H9 (cell line): ENCODE results near the gene PHACTR1. TPM values are rescaled to one million over a fixed set of nuclear protein-coding genes. Genes with fewer than 3 reads are reported as not detected.

Source experiments
- DNase-seq: peaks from one replicate; pipeline ENCODE4 v3.0.0-alpha.2; 2017
- H2AFZ ChIP-seq: one replicate; pipeline ENCODE4 v1.6.1; 2013; ENCODE audit warnings: mild to moderate bottlenecking, low read length, control low read depth, moderate library complexity
- H2AK5ac ChIP-seq: 2 replicates; pipeline ENCODE4 v1.6.1; 2013; ENCODE audit warnings: low read length, control low read depth, mixed read lengths; ENCODE audit not compliant: insufficient read length
- H2BK120ac ChIP-seq: one replicate; pipeline ENCODE4 v1.6.1; 2013; ENCODE audit warnings: low read depth, mild to moderate bottlenecking, low read length, control low read depth, inconsistent platforms; ENCODE audit not compliant: poor library complexity, severe bottlenecking
- H2BK12ac ChIP-seq: 2 replicates; pipeline ENCODE4 v1.6.1; 2013; ENCODE audit warnings: low read length, control low read depth, mixed read lengths, low read depth; ENCODE audit not compliant: insufficient read length
- H2BK15ac ChIP-seq: 2 replicates; pipeline ENCODE4 v1.6.1; 2013; ENCODE audit warnings: low read depth, low read length, control low read depth
- H2BK20ac ChIP-seq: one replicate; pipeline ENCODE4 v1.6.1; 2013; ENCODE audit warnings: low read depth, mild to moderate bottlenecking, low read length, control low read depth, inconsistent platforms; ENCODE audit not compliant: poor library complexity, severe bottlenecking
- H2BK5ac ChIP-seq: 2 replicates; pipeline ENCODE4 v1.6.1; 2013; ENCODE audit warnings: low read length, control low read depth, mixed read lengths; ENCODE audit not compliant: insufficient read length
- H3K14ac ChIP-seq: 2 replicates; pipeline ENCODE4 v1.6.1; 2013; ENCODE audit warnings: low read length, control low read depth; ENCODE audit not compliant: insufficient read depth
- H3K18ac ChIP-seq: 2 replicates; pipeline ENCODE4 v1.6.1; 2013; ENCODE audit warnings: low read depth, mild to moderate bottlenecking, mixed read lengths, low read length, control low read depth; ENCODE audit not compliant: insufficient read length
- H3K23ac ChIP-seq: 2 replicates; pipeline ENCODE4 v1.6.1; 2013; ENCODE audit warnings: low read length, control low read depth, mixed read lengths, low read depth; ENCODE audit not compliant: insufficient read length
- H3K23me2 ChIP-seq: 2 replicates; pipeline ENCODE4 v1.6.1; 2013; ENCODE audit warnings: low read depth, mild to moderate bottlenecking, mixed read lengths, low read length, control low read depth; ENCODE audit not compliant: insufficient read length, poor library complexity, severe bottlenecking
- H3K27ac ChIP-seq: 2 replicates; pipeline ENCODE4 v1.5.1; 2013; ENCODE audit warnings: low read length, control low read depth, mixed read lengths, low read depth; ENCODE audit not compliant: insufficient read length
- H3K27me3 ChIP-seq: 2 replicates; pipeline ENCODE4 v1.6.1; 2013; ENCODE audit warnings: low read length, control low read depth, inconsistent platforms; ENCODE audit not compliant: insufficient read depth
- H3K4ac ChIP-seq: 2 replicates; pipeline ENCODE4 v1.6.1; 2013; ENCODE audit warnings: low read depth, mild to moderate bottlenecking, control low read depth, inconsistent platforms, low read length, moderate library complexity
- H3K4me1 ChIP-seq: 2 replicates; pipeline ENCODE4 v1.6.1; 2013; ENCODE audit warnings: low read length, control low read depth, inconsistent platforms; ENCODE audit not compliant: insufficient read depth
- H3K4me2 ChIP-seq: 2 replicates; pipeline ENCODE4 v1.6.1; 2013; ENCODE audit warnings: low read length, control low read depth, mixed read lengths; ENCODE audit not compliant: insufficient read length, insufficient read depth
- H3K56ac ChIP-seq: 2 replicates; pipeline ENCODE4 v1.6.1; 2013; ENCODE audit warnings: low read depth, mild to moderate bottlenecking, mixed read lengths, low read length, control low read depth; ENCODE audit not compliant: insufficient read length
- H3K79me1 ChIP-seq: 2 replicates; pipeline ENCODE4 v1.6.1; 2013; ENCODE audit warnings: low read depth, mild to moderate bottlenecking, moderate library complexity, low read length, control low read depth, inconsistent platforms; ENCODE audit not compliant: insufficient read depth, poor library complexity, severe bottlenecking
- H3K79me2 ChIP-seq: 2 replicates; pipeline ENCODE4 v1.6.1; 2013; ENCODE audit warnings: low read length, control low read depth, inconsistent platforms; ENCODE audit not compliant: insufficient read depth
- H3K9ac ChIP-seq: 2 replicates; pipeline ENCODE4 v1.6.1; 2013; ENCODE audit warnings: low read length, control low read depth, mixed read lengths; ENCODE audit not compliant: insufficient read length; ENCODE audit errors: extremely low read depth
- H3K9me3 ChIP-seq: one replicate; pipeline ENCODE4 v1.6.1; 2013; ENCODE audit warnings: low read depth, low read length, inconsistent platforms; ENCODE audit not compliant: control insufficient read depth
- H3T11ph ChIP-seq: one replicate; pipeline ENCODE4 v1.6.1; 2013; ENCODE audit warnings: mild to moderate bottlenecking, low read length, control low read depth, inconsistent platforms
- H4K20me1 ChIP-seq: one replicate; pipeline ENCODE4 v1.6.1; 2013; ENCODE audit not compliant: control insufficient read depth, insufficient read length, insufficient read depth
- H4K5ac ChIP-seq: 2 replicates; pipeline ENCODE4 v1.6.1; 2013; ENCODE audit warnings: low read depth, mild to moderate bottlenecking, mixed read lengths, low read length, control low read depth; ENCODE audit not compliant: insufficient read length
- H4K8ac ChIP-seq: replicated peaks from 2 replicates; pipeline ENCODE4 v1.6.1; 2013; ENCODE audit warnings: low read length, control low read depth, mixed read lengths, low read depth; ENCODE audit not compliant: insufficient read length
- H4K91ac ChIP-seq: 2 replicates; pipeline ENCODE4 v1.6.1; 2013; ENCODE audit warnings: low read depth, mild to moderate bottlenecking, moderate library complexity, mixed read lengths, low read length, control low read depth; ENCODE audit not compliant: insufficient read length
- H3K27ac Mint-ChIP-seq, 3 experiments: 2 replicates in 2 of 3; 3 replicates in 1 of 3; pipeline ENCODE4 v1.8.0; 2020 to 2021; ENCODE audit warnings: mixed read lengths in 3 of 3, mild to moderate bottlenecking in 1 of 3, moderate library complexity in 1 of 3
- H3K27me3 Mint-ChIP-seq: 2 replicates; pipeline ENCODE4 v1.8.0; 2021; ENCODE audit warnings: low read depth, mild to moderate bottlenecking, moderate library complexity, mixed read lengths
- H3K36me3 Mint-ChIP-seq, 3 experiments: 2 replicates in 2 of 3; 3 replicates in 1 of 3; pipeline ENCODE4 v1.8.0; 2020 to 2021; ENCODE audit warnings: low read depth in 3 of 3, mixed read lengths in 3 of 3; ENCODE audit not compliant: insufficient read depth in 1 of 3
- H3K4me1 Mint-ChIP-seq, 2 experiments: 2 replicates each; pipeline ENCODE4 v1.8.0; 2020; ENCODE audit warnings: mixed read lengths in 2 of 2
- H3K4me3 Mint-ChIP-seq, 2 experiments: 2 replicates in 1 of 2; 3 replicates in 1 of 2; pipeline ENCODE4 v1.8.0; 2020 to 2021; ENCODE audit warnings: mild to moderate bottlenecking in 2 of 2, mixed read lengths in 2 of 2, moderate library complexity in 1 of 2
- H3K9me3 Mint-ChIP-seq, 2 experiments: 2 replicates in 1 of 2; 3 replicates in 1 of 2; pipeline ENCODE4 v1.8.0; 2020; ENCODE audit warnings: mild to moderate bottlenecking in 2 of 2, mixed read lengths in 2 of 2, moderate library complexity in 1 of 2
- WGBS: extraction: QIAGEN DNeasy Blood & Tissue Kit; methylation state at CpG from one replicate; pipeline ENCODE4 v1.1.7; 2013; ENCODE audit warnings: missing lambda C conversion rate, low lambda C conversion rate, mixed read lengths; ENCODE audit not compliant: insufficient read length; ENCODE audit errors: extremely low coverage; 5-methylcytosine and 5-hydroxymethylcytosine counted together
- total RNA-seq: library from RNA; stranded (reverse); gene quantifications from 2 replicates; pipeline ENCODE4 v1.2.1, GENCODE V29; 2021
- TF ChIP-seq, protein P1 (sequence below): fragments of 200-600 bp; sonication (generic); conservative IDR thresholded peaks from 3 replicates; pipeline ENCODE4 v1.8.0; 2021; ENCODE audit warnings: antibody characterized with exemption, mild to moderate bottlenecking

The PHACTR1 gene
- total RNA-seq, 1 experiment from 2014 or later: 15.9 TPM

DNA sequence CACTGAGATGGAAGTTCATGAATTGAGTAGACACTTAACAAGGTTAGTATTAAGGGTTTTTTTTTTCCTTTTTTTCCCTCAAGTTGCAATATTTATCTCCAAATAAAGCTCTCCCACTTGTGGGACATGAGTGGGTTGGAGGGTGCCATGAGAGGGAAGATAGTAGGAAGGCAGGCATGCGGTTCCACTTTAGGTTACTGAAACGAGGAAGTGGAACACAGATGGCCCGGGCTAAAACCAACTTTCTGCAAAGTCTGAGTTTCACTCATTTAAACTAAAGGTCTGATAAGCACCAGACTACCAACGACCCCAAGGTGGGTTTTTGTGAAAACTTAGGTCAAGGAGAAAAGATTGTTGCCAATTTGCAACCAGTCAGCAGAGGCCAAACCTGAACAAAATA lies 569.6 kb downstream of the PHACTR1 start:
- Histone ChIP-seq H3K4me1 (no peaks in the 10 kb centered on the region), H2BK15ac (no peak overlapping the region), H2AK5ac (no peak overlapping the region), H3K18ac (no peak overlapping the region), H2BK12ac (no peak overlapping the region), H3K27ac (no peak overlapping the region), H4K91ac (no peak overlapping the region), H3K23me2 (no peaks in the 10 kb centered on the region), H2BK120ac (no peak overlapping the region), H3K9ac (no peak overlapping the region), H3K14ac (no peak overlapping the region), H3K79me2 (no peaks in the 10 kb centered on the region), H3K56ac (no peak overlapping the region), H4K8ac (no peak overlapping the region), H4K5ac (no peak overlapping the region), H3K4me2 (no peak overlapping the region), H3K9me3 (peaks cover 16% of the 10 kb centered on the region), H2BK20ac (no peak overlapping the region), H3T11ph (no peak overlapping the region), H2AFZ (no peak overlapping the region), H3K27me3 (no peaks in the 10 kb centered on the region), H4K20me1 (no peaks in the 10 kb centered on the region), H3K4ac (no peak overlapping the region), H3K23ac (no peak overlapping the region), H3K79me1 (no peaks in the 10 kb centered on the region), H2BK5ac (no peak overlapping the region)
- TF ChIP-seq, protein P1, sequence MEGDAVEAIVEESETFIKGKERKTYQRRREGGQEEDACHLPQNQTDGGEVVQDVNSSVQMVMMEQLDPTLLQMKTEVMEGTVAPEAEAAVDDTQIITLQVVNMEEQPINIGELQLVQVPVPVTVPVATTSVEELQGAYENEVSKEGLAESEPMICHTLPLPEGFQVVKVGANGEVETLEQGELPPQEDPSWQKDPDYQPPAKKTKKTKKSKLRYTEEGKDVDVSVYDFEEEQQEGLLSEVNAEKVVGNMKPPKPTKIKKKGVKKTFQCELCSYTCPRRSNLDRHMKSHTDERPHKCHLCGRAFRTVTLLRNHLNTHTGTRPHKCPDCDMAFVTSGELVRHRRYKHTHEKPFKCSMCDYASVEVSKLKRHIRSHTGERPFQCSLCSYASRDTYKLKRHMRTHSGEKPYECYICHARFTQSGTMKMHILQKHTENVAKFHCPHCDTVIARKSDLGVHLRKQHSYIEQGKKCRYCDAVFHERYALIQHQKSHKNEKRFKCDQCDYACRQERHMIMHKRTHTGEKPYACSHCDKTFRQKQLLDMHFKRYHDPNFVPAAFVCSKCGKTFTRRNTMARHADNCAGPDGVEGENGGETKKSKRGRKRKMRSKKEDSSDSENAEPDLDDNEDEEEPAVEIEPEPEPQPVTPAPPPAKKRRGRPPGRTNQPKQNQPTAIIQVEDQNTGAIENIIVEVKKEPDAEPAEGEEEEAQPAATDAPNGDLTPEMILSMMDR: no peak
- no peaks in the 10 kb centered on the region for H3K27me3 Mint-ChIP-seq
- no peak overlapping the region for H3K27ac Mint-ChIP-seq
- H3K9me3 Mint-ChIP-seq: peaks cover 23 to 31% of the 10 kb centered on the region in 2 experiments
- H3K4me1 Mint-ChIP-seq: peaks cover 5 to 10% of the 10 kb centered on the region in 2 experiments
- no CpG with 5 or more reads among the region's 4 CpGs for WGBS
- no peak overlapping the region for H3K4me3 Mint-ChIP-seq
- H3K36me3 Mint-ChIP-seq: peaks cover 42 to 65% (median 50%) of the 10 kb centered on the region in 3 experiments
- no peak for DNase-seq
